NCI-H460 (cell line): Measurements from ENCODE around the gene CEP78. TPM values are rescaled to one million over a fixed set of nuclear protein-coding genes. Genes with fewer than 3 reads are reported as not detected.

Experiments
- DNase-seq: peaks from one replicate; pipeline ENCODE4 v3.0.0-alpha.2; 2016; ENCODE audit warnings: low read depth; ENCODE audit errors: extremely low read depth
- small RNA-seq, 2 experiments: library from RNA; depleted of rRNA; stranded (forward); fragments of <200 nt; gene quantifications; one replicate each; pipeline ENCODE3, GENCODE V24; 2014
- total RNA-seq: library from RNA; depleted of rRNA; stranded (reverse); fragments of >200 nt; shearing (Covaris generic); gene quantifications from 2 replicates; pipeline ENCODE4 v1.2.3, GENCODE V29; 2014; rRNA removed

CEP78 gene
- total RNA-seq, 1 experiment from 2014 or later, result 25.9 TPM

DNA sequence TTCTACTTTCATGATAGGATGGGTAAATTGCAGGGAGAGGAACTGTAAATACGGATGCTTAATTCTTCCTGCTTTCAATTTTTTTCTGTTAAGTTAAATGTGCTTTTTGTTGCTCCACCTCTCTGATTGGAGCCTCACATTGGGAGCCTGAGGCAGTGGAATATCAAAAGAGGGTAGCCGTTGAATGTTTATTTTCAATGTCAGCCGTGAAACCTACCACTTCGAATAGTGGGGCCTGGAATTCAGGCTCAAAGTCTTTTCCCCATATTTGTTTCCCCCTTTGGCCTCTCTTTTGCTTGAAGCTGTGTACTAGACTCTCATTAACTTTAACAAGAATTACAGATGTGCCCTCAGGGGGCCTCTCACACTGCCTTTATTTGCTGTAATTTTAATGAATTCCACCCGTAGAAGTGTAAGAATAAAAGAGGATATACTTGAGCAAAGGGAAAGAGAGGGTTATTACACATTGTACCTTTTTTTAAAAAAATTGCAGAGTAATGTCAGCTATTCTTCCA lies 90.0 kb downstream of the CEP78 start:
- DNase-seq, result no peak

DNA sequence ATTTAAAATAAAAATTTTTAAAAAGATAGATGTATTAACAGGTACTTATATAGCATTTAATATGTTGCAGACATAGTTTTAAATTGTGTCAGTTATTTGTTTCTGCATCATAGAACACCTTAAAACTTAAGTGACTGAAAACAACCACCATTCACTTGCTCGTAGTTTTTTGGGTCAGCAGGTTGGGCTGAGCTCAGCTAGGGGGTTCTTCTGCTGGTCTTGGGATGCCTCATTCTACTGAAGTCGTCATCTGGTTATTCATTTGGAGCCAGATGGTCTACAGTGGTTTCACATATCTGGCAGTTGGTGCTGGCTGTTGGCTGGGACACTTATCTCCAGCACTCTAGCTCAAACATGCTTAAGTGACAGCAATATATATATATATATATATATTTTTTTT lies 90.7 kb downstream of the CEP78 start:
- no peak for DNase-seq

Small RNAs within 50 kb of the gene (small RNA-seq; reads per million reads assigned to genes)
- gene AL353705.4, result 0 to 0.18 reads per million in 2 experiments

Other genes starting within 250 kb of the CEP78 start
- gene GNAQ, start 204.3 kb upstream of the CEP78 start, total RNA-seq, result 28.6 and 29.2 TPM in 2 replicates
- 501 and 549 TPM in 2 replicates for gene PSAT1, start 61.0 kb downstream of the CEP78 start, total RNA-seq